HG03066 (cell line): ENCODE results near the gene PALM.
A peak's percentile ranks its signal among the peaks of the same experiment; 100 is the strongest.
"Not testable (repeated sequence)": the region's sequence is repeated elsewhere in the genome, so short reads cannot be mapped to it uniquely, and the experiment has no call there.

Experiments
- ATAC-seq: cut with Tn5 transposase; IDR thresholded peaks from one replicate; pipeline ENCODE4 v1.9.1; 2021; ENCODE audit warnings: low read depth; ENCODE audit not compliant: unreplicated experiment

Gene PALM

GRCh38 chr19:678791-679388 lies 29.8 kb upstream of the PALM start:
- ATAC-seq = no peak

GRCh38 chr19:679418-680286 lies 29.1 kb upstream of the PALM start:
- ATAC-seq = peak; percentile 15

- ATAC-seq = peak; percentile 57
Measured at GRCh38 chr19:680287-681028, 28.3 kb upstream of the PALM start.

DNA sequence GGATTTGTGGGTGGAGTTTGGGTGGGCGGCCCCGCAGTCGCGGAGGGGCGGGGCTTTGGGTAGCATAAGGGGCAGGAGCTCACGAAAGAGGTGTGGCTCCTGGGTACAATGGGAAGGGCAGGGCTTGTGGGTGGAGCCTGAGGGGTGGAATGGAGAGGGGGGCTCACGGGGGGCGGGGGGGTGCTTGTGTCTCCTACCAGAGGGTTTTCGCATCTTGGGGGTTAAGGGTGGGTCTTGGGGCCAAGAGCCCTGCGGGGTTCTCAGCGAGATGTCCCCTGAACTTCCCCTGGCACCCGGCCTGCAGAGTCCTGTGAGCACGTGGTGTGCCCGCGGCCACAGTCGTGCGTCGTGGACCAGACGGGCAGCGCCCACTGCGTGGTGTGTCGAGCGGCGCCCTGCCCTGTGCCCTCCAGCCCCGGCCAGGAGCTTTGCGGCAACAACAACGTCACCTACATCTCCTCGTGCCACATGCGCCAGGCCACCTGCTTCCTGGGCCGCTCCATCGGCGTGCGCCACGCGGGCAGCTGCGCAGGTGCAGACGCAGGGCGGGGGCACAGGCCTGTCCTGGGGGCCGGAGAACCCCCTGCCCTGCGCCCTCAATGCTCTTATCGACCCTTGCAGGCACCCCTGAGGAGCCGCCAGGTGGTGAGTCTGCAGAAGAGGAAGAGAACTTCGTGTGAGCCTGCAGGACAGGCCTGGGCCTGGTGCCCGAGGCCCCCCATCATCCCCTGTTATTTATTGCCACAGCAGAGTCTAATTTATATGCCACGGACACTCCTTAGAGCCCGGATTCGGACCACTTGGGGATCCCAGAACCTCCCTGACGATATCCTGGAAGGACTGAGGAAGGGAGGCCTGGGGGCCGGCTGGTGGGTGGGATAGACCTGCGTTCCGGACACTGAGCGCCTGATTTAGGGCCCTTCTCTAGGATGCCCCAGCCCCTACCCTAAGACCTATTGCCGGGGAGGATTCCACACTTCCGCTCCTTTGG lies 27.4 kb upstream of the PALM start:
- peak; percentile 45 for ATAC-seq

DNA sequence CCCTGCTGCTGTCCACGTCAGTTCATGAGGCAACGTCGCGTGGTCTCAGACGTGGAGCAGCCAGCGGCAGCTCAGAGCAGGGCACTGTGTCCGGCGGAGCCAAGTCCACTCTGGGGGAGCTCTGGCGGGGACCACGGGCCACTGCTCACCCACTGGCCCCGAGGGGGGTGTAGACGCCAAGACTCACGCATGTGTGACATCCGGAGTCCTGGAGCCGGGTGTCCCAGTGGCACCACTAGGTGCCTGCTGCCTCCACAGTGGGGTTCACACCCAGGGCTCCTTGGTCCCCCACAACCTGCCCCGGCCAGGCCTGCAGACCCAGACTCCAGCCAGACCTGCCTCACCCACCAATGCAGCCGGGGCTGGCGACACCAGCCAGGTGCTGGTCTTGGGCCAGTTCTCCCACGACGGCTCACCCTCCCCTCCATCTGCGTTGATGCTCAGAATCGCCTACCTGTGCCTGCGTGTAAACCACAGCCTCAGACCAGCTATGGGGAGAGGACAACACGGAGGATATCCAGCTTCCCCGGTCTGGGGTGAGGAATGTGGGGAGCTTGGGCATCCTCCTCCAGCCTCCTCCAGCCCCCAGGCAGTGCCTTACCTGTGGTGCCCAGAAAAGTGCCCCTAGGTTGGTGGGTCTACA lies 25.9 kb upstream of the PALM start:
- no peak for ATAC-seq

GRCh38 chr19:685454-685931 lies 23.2 kb upstream of the PALM start:
- no peak for ATAC-seq

DNA sequence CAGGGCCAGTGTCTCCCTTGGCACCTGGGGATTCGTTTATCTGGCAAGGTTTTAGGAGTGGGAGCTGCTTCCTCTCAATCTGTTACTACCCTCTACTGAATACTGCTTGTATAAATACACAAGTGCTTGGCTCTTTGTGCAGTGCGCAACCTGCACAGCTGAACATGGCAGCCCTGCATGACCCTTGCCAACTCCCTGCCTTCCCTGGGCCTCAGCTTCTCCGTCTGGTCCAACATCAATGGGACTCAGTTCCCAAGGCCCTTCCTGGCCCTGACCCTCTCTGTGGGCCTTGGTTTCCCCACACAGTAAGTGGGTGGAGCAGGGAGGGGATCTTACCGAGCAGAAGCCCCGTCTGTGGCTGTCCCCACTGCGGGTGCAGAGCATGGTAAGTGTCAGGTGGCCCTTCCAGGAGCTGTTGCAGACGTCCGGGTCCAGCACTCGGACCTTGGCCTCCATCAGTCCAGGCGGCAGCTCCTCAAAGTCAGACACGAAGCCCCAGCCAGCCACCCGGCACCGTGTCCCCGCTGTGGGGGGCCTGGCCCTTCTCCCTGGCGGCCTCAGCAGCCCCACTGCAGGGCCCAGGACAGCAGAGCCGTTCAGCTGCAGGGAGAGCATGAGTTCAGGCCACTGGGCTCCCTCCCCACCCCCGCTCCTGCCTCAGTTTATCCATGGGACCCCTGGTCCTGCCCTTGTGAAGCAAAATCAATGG lies 22.0 kb upstream of the PALM start:
- ATAC-seq = no peak

- ATAC-seq = no peak
Measured at GRCh38 chr19:687569-688166, 21.1 kb upstream of the PALM start.

GRCh38 chr19:688214-688613 lies 20.5 kb upstream of the PALM start:
- ATAC-seq = no peak

DNA sequence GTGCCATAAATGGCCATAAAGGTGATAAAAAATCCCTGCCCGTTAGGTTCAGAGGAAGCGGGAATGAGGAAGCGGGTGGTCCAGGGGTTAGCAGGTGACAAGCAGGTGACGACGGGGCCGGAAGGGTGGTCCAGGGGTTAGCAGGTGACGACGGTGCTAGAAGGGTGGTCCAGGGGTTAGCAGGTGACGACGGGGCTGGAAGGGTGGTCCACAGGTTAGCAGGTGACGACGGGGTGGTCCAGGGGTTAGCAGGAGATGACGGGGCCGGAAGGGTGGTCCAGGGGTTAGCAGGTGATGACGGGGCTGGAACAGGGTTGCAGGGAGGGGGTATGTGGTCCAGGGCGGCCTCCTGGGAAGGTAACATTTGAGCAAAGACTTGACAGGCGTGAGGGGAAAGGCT lies 19.7 kb upstream of the PALM start:
- no peak for ATAC-seq

- ATAC-seq = no peak
Measured at GRCh38 chr19:690203-690602, 18.5 kb upstream of the PALM start.

GRCh38 chr19:694481-695351 lies 14.0 kb upstream of the PALM start:
- ATAC-seq = no peak

DNA sequence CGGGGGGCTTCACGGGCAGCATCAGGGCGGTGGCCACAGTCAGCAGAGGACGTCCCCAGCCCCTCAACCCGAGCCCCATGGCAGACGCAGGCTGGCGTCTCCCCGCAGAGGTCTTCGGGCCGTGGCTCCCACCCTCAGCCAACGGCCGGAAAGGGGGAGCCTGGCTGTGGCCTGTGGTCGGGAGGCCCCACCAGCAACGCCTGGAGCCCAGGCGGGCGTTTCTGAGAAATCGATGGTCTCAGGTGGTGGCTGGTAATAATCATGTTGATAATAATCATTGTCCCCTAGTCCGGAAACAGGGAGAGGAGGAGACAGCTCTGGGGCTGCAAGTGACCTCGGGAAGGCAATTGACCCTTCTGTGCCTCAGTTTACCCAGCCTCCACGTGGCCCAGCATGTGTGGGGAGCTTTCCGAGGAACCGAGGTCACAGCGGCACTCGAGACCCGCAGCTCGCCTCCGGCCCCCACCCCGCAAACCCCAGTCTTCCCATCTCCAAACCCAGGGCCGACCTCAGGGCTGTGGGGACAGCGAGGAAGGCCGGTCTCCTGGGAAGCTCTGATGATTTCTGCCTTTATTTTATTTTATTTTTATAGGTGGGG lies 13.3 kb upstream of the PALM start, which contains the start of gene PRSS57:
Gene PRSS57, minus strand, starts transcription at position 101 of the 598 bp plus-strand sequence. Its CDS starts 22 bp downstream, at position 79.
- ATAC-seq = no peak

GRCh38 chr19:698529-698928 lies 10.2 kb upstream of the PALM start:
- ATAC-seq = not testable (repeated sequence)

- not testable (repeated sequence) for ATAC-seq
Measured at GRCh38 chr19:699885-700284, 8.8 kb upstream of the PALM start.

DNA sequence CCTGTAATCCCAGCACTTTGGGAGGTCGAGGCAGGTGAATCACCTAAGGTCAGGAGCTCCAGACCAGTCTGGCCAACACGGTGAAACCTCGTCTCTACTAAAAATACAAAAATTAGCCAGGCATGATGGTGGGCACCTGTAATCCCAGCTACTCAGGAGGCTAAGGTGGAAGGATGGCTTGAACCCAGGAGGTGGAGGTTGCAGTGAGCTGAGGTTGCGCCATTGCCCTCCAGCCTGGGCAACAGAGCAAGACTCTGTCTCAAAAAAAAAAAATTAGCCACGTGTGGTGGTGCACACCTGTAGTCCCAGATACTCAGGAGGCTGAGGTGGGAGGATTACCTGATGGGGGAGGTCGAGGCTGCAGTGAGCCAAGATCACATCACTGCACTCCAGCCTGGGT lies 5.9 kb upstream of the PALM start:
- ATAC-seq = not testable (repeated sequence)

DNA sequence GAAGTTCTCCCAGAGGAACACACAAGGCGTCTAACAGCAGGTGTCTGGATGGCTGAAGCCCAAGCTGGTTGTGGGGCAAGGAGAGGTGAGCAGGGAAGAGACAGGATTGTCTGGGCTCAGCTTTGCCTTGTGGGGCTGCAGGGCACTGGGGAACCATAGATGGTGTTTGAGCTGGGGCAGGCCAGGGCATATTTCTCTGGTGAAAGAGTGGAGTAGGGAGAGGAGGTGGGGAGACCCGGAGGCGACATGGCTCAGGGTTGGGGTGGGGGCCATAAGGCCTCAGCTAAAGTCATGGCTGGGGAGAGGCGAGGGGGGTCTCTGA lies 5.4 kb upstream of the PALM start:
- no peak for ATAC-seq
